GM12891 (cell line): ENCODE results near the gene CSNK1E.

Experiments
- DNase-seq: peaks from one replicate; pipeline ENCODE4 v3.0.0; 2011; ENCODE audit warnings: low spot score; ENCODE audit not compliant: insufficient read length
- FAIRE-seq: peaks from 2 replicates; lab custom pipeline; 2011; peaks lifted over from hg19 to GRCh38; lab: Jason Lieb, UNC
- PAX5 ChIP-seq: IDR thresholded peaks from 2 replicates; pipeline ENCODE4 v1.6.1; 2011; ENCODE audit warnings: low read length, moderate library complexity, mild to moderate bottlenecking; ENCODE audit not compliant: insufficient read depth, severe bottlenecking
- POLR2A ChIP-seq: IDR thresholded peaks from 2 replicates; pipeline ENCODE4 v1.6.1; 2011; ENCODE audit warnings: low read depth, low read length, control low read depth
- POLR2AphosphoS5 ChIP-seq: IDR thresholded peaks from 2 replicates; pipeline ENCODE4 v1.6.1; 2011; ENCODE audit warnings: low read depth, low read length, control low read depth
- POU2F2 ChIP-seq: IDR thresholded peaks from 2 replicates; pipeline ENCODE4 v1.6.1; 2011; ENCODE audit warnings: low read depth, mild to moderate bottlenecking, control low read depth, low read length, moderate library complexity
- SPI1 ChIP-seq: IDR thresholded peaks from 2 replicates; pipeline ENCODE4 v1.6.1; 2011; ENCODE audit warnings: low read depth, low read length, control low read depth
- TAF1 ChIP-seq: IDR thresholded peaks from 2 replicates; pipeline ENCODE4 v1.6.1; 2011; ENCODE audit warnings: low read depth, low read length, control low read depth

The CSNK1E gene

DNA sequence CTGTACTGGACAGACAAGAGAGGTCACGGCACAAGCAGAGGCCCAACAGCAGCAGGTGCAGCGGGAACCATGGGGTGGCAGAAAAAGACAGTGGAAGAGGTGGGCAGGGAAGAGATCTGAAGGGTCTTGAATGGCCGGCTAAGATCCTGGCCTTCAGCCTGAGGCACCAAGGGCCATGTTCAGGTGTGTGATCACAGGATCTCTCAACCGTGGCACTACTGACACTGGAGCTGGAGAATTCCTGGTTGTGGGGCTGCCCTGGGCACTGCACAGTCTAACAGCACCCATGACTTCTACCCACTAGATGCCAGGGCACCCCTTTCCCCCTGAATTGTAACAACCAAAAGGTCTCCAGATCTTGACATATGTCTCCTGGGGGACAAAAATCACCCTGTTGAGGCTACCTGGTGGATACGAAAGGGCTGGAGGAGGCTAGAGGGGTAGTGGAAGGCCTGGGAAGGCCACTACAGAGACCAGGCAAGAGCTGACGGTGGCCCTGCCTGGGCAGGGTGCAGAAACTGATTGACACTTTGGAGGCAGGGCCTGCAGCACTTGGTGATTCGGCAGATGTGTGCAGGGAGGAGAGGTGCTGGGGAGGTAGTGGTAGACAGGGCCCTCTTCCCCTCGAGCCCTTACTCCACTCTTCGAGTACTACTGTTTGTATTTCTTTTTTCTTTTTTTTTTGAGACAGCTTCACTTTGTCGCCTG, 8.3 kb downstream of the CSNK1E start:
- TF ChIP-seq POU2F2 (no peak), POLR2AphosphoS5 (no peak), PAX5 (no peak), SPI1 (no peak)
- no peak for FAIRE-seq
- DNase-seq: no peak

DNA sequence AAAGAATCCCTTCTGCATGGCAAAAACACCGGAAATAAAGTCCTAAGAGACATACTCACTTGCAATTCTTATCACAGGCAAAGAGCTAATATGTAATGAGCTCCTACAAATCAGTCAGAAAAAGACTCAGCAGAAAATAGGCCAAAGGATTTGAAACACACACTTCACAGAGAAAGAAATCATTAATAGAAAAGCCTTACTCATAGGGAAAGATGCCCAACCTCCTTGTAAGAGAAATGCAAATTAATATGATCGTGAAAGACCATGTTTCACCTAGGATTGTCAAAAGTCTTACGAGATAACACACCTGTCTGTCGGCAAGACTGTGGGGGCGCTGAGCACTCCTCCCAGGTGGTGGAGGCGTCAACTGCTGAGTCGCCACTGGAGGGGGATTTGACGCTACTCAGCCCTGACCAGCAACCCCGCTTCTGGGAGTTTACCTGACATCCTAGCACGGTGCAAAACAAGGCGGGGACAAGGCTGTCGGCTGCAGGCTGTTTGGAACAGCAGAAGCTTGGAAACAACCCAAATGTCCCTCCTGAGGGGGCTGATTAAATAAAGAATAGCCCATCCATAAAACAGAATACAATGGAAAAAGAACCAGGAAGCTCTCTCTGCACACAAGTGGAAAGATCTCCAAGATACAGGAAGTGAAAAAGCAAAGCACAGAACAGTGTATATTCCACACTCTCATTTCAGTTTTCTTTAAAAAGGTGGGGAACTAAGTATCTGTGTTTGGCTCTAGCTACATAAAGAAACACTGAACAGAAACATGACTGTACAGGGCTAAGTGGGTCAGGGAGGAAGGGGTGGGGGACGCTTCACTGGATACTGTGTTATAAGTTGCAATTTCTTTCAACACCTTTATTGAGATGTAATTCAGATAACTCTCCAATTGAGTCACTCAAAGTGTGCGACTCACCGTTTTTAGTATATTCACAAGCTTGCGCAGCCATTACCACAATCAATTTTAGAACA, 11.5 kb downstream of the CSNK1E start:
- TF ChIP-seq POLR2AphosphoS5 (no peak), PAX5 (no peak), SPI1 (peak; percentile 84), POU2F2 (peak; percentile 86)
- FAIRE-seq (peak; percentile 94), DNase-seq (no peak)

DNA sequence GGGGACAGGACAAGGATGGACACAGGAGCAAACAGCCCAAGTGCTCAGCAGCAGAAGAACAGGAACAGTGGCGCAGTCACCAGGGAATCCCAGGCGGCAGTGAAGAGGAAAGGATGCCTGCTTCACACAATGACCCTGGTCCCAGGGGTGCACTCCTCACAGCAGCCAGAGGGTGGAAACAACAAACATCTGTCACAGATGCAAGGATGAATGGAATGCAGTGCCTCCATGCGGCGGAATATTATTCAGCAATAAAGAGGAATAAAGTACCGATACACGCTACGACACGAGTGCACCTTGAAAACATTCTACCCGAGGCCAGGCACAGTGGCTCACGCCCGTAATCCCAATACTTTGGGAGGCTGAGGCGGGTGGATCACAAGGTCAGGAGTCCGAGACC, 12.7 kb downstream of the CSNK1E start:
- TF ChIP-seq POU2F2 (no peak), SPI1 (no peak), POLR2AphosphoS5 (no peak), TAF1 (no peak), PAX5 (no peak), POLR2A (no peak)
- no peak for DNase-seq
- FAIRE-seq: peak; percentile 87

DNA sequence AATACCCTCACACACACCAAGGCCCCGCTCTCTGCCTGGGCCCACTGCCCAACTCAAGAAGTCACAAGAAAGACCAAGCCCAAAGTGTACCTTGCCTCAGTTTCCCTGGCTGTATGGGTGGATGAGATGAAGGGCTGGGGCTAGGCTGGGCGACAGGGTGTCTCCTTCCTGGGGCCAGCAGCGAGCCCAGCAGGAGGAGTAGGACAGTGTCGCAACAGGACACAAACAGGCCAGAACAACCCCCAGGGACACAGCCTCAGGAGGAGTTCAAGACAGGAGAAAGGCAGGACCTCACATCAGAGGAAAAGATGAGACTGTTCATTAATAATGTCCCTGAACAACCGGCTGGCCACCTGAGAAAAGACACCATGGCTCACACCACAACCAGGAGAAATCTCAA, 13.3 kb downstream of the CSNK1E start:
- TF ChIP-seq SPI1 (no peak), TAF1 (no peak), POLR2A (no peak), POLR2AphosphoS5 (no peak), PAX5 (no peak), POU2F2 (no peak)
- DNase-seq: no peak
- no peak for FAIRE-seq

GRCh38 chr22:38302906-38303305, 14.3 kb downstream of the CSNK1E start:
- TF ChIP-seq POLR2AphosphoS5: no peak
- no peak for TF ChIP-seq SPI1
- no peak for TF ChIP-seq POLR2A
- no peak for TF ChIP-seq TAF1
- no peak for TF ChIP-seq PAX5
- TF ChIP-seq POU2F2: no peak
- no peak for FAIRE-seq
- DNase-seq: no peak

DNA sequence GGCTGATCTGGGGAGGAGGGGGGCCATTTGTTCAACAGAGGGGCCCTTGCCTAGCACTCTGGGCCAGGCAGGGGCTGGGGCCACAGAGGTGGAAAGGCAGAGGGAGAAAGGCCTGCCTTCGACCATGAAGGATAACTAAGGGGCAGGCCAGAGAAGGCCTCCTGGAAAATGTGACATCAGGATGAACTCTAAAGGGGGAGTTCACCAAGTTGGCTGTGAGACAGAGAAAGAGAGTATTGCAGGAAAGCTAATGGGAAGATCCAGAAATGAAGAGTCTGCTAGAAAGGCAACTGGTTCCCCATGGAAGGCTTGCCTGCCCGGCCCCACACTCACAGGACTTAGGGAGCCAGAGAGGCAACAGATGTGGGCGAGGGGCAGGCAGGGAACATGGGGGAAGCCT, 16.3 kb downstream of the CSNK1E start:
- DNase-seq: no peak
- no peak for FAIRE-seq
- TF ChIP-seq POU2F2 (no peak), TAF1 (no peak)

- no peak for TF ChIP-seq TAF1
- no peak for TF ChIP-seq PAX5
- TF ChIP-seq SPI1: no peak
- no peak for TF ChIP-seq POU2F2
- TF ChIP-seq POLR2A: no peak
- TF ChIP-seq POLR2AphosphoS5: no peak
- FAIRE-seq (no peak), DNase-seq (no peak)
Observed at GRCh38 chr22:38300197-38300945, 16.9 kb downstream of the CSNK1E start.

DNA sequence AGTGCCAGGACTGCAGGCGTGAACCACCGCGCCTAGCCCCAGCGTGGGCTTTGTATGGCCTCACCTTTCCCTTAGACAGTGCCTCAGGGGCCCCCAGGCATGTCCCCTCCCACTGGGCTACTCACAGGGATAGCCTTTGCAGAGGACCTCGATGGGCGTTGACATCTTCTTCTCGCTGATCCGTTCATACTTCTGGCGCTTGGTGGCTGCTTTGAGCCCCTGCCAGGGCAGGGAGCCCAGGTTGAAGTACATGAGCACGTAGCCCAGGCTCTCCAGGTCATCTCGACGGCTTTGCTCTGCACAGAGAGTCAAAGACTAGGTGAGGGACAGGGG, 17.5 kb downstream of the CSNK1E start:
- TF ChIP-seq POLR2AphosphoS5 (no peak), PAX5 (no peak), SPI1 (no peak), TAF1 (no peak), POU2F2 (no peak), POLR2A (no peak)
- no peak for FAIRE-seq
- DNase-seq: no peak

GRCh38 chr22:38298312-38299005, 18.8 kb downstream of the CSNK1E start:
- TF ChIP-seq POLR2AphosphoS5 (no peak), POU2F2 (no peak), TAF1 (no peak), PAX5 (no peak), SPI1 (no peak), POLR2A (no peak)
- FAIRE-seq (peak; percentile 38), DNase-seq (peak; percentile 72)
